AG04450 (cell line): ENCODE data around the gene TRIM54. TPM values are rescaled to one million over a fixed set of nuclear protein-coding genes. Genes with fewer than 3 reads are reported as not detected.

Experiments used
- CTCF ChIA-PET: fragments of 300-600, 350-600 bp; formaldehyde crosslinking; extraction: SDS; loops from one replicate; lab custom pipeline; 2022; ENCODE audit warnings: antibody characterized with exemption, inconsistent platforms; lab: Charles Lee
- POLR2A ChIA-PET: fragments of 350-600 bp; formaldehyde crosslinking; extraction: SDS; loops from one replicate; lab custom pipeline; 2021; ENCODE audit warnings: antibody characterized with exemption, inconsistent platforms; lab: Yijun Ruan, JAX
- DNase-seq: peaks from one replicate; pipeline ENCODE4 v3.0.0-alpha.2; 2011; ENCODE audit warnings: low read depth, low spot score
- H3K27ac ChIP-seq: one replicate; pipeline ENCODE4 v1.5.1; 2012; ENCODE audit warnings: low read depth, low read length, control low read depth
- H3K27me3 ChIP-seq: one replicate; pipeline ENCODE4 v1.6.0; 2012; ENCODE audit warnings: low read length; ENCODE audit not compliant: control insufficient read depth, insufficient read depth
- H3K4me3 ChIP-seq: 2 replicates; pipeline ENCODE4 v1.5.1; 2011; ENCODE audit warnings: mild to moderate bottlenecking, low read depth, low read length, control low read depth
- H3K9me3 ChIP-seq: 2 replicates; pipeline ENCODE4 v1.5.1; 2012; ENCODE audit warnings: low read length; ENCODE audit not compliant: control insufficient read depth, insufficient read depth
- CTCF ChIP-seq: IDR thresholded peaks from 2 replicates; pipeline ENCODE4 v1.5.1; 2011; ENCODE audit warnings: low read depth, low read length, control low read depth, inconsistent platforms
- polyA plus RNA-seq: library from polyadenylated mRNA; depleted of rRNA; stranded (reverse); fragments of >200 nt; gene quantifications from 2 replicates; pipeline ENCODE4 v1.2.3, GENCODE V29; 2011

Gene TRIM54
- polyA plus RNA-seq, 1 experiment = 0.05 TPM

- Histone ChIP-seq H3K27me3 (no peaks in the 10 kb centered on the region), H3K9me3 (no peaks in the 10 kb centered on the region), H3K4me3 (no peak overlapping the region), H3K27ac (no peak overlapping the region)
- DNase-seq = no peak
- TF ChIP-seq CTCF = no peak
- POLR2A ChIA-PET = no interaction called here
- CTCF ChIA-PET = no interaction called here
Measured at GRCh38 chr2:27243391-27244130, 38.7 kb upstream of the TRIM54 start.

GRCh38 chr2:27245116-27245515, 37.1 kb upstream of the TRIM54 start:
- ChIA-PET CTCF (interaction anchor here (0.8 kb wide), 1 partner anchor 35 kb away, joined by 3 read pairs; no protein-coding TSS in a partner anchor), POLR2A (no interaction called here)
- DNase-seq = no peak
- H3K27ac ChIP-seq = no peak overlapping the region
- H3K9me3 ChIP-seq = no peaks in the 10 kb centered on the region
- H3K27me3 ChIP-seq = peaks cover 2% of the 10 kb centered on the region
- no peak for TF ChIP-seq CTCF
- H3K4me3 ChIP-seq = no peak overlapping the region

- no peak for TF ChIP-seq CTCF
- CTCF ChIA-PET = no interaction called here
- POLR2A ChIA-PET = no interaction called here
- Histone ChIP-seq H3K27me3 (peaks cover 7% of the 10 kb centered on the region), H3K4me3 (no peak overlapping the region), H3K27ac (no peak overlapping the region), H3K9me3 (no peaks in the 10 kb centered on the region)
- no peak for DNase-seq
Measured at GRCh38 chr2:27245626-27246025, 36.6 kb upstream of the TRIM54 start.

GRCh38 chr2:27247893-27248292, 34.3 kb upstream of the TRIM54 start:
- Histone ChIP-seq H3K9me3 (no peaks in the 10 kb centered on the region), H3K4me3 (no peak overlapping the region), H3K27ac (no peak overlapping the region), H3K27me3 (peaks cover 15% of the 10 kb centered on the region)
- ChIA-PET CTCF (interaction anchor here (4.1 to 5.1 kb wide), 2 partner anchors 32 to 55 kb away, joined by 41 to 53 read pairs; no protein-coding TSS in a partner anchor), POLR2A (interaction anchor here (0.9 kb wide), 1 partner anchor 55 kb away, joined by 3 read pairs; no protein-coding TSS in a partner anchor)
- DNase-seq = no peak
- TF ChIP-seq CTCF = no peak
